MCF 10A (cell line): ENCODE results near the gene UBR4. TPM values are rescaled to one million over a fixed set of nuclear protein-coding genes. Genes with fewer than 3 reads are reported as not detected.

Source experiments
- BruUV-seq: library from RNA; stranded (reverse); fragments of 400-500 nt; replicated peaks from 2 replicates; lab custom pipeline; 2021; lab: Mats Ljungman, UMichigan
- CTCF ChIA-PET: fragments of 300-600 bp; sonication (Branson Sonifier 250); formaldehyde crosslinking; extraction: SDS; loops from one replicate; lab custom pipeline; 2021; ENCODE audit warnings: antibody characterized with exemption, inconsistent platforms; lab: Yijun Ruan, JAX
- POLR2A ChIA-PET: fragments of 300-600, 350-650 bp; sonication (Branson Sonifier 250); formaldehyde crosslinking; extraction: SDS; loops from one replicate; lab custom pipeline; 2020; ENCODE audit warnings: antibody characterized with exemption, inconsistent platforms; lab: Yijun Ruan, JAX
- DNase-seq: peaks from one replicate; pipeline ENCODE4 v3.0.0-alpha.2; 2018; ENCODE audit not compliant: unreplicated experiment
- H3K27ac Mint-ChIP-seq: one replicate; pipeline ENCODE4 v1.8.0; 2022; ENCODE audit warnings: mild to moderate bottlenecking, low read depth, mixed read lengths; ENCODE audit not compliant: unreplicated experiment
- H3K27me3 Mint-ChIP-seq: one replicate; pipeline ENCODE4 v1.8.0; 2022; ENCODE audit warnings: mixed read lengths; ENCODE audit not compliant: insufficient read depth, unreplicated experiment
- H3K36me3 Mint-ChIP-seq: one replicate; pipeline ENCODE4 v1.8.0; 2022; ENCODE audit warnings: mild to moderate bottlenecking, moderate library complexity, mixed read lengths; ENCODE audit not compliant: insufficient read depth, unreplicated experiment
- H3K4me1 Mint-ChIP-seq: one replicate; pipeline ENCODE4 v1.8.0; 2022; ENCODE audit warnings: mixed read lengths; ENCODE audit not compliant: insufficient read depth, unreplicated experiment
- H3K4me3 Mint-ChIP-seq: one replicate; pipeline ENCODE4 v1.8.0; 2022; ENCODE audit warnings: mild to moderate bottlenecking, moderate library complexity, mixed read lengths; ENCODE audit not compliant: unreplicated experiment
- H3K9me3 Mint-ChIP-seq: one replicate; pipeline ENCODE4 v1.8.0; 2022; ENCODE audit warnings: mixed read lengths; ENCODE audit not compliant: unreplicated experiment
- intact Hi-C: fragments of 100-400 bp; cut with micrococcal nuclease; formaldehyde crosslinking; loops from 2 replicates; pipeline ENCODE4 v1.14.1; 2022
- total RNA-seq: library from RNA; stranded (reverse); gene quantifications from 2 replicates; pipeline ENCODE4 v1.2.3, GENCODE V29; 2022
- TF ChIP-seq, protein P1 (sequence below): fragments of 200-600 bp; IDR thresholded peaks from one replicate; pipeline ENCODE4 v1.8.0; 2022; ENCODE audit warnings: antibody characterized with exemption, mild to moderate bottlenecking; ENCODE audit not compliant: unreplicated experiment

Gene UBR4
- total RNA-seq, 1 experiment from 2014 or later, result 154 TPM

- BruUV-seq, result no TSS peak
- intact Hi-C loops, result no loop called here
- Mint-ChIP-seq H3K36me3 (peaks cover 87% of the 10 kb centered on the region), H3K27ac (no peak overlapping the region), H3K4me3 (no peak overlapping the region), H3K4me1 (peaks cover 33% of the 10 kb centered on the region), H3K9me3 (no peaks in the 10 kb centered on the region), H3K27me3 (no peaks in the 10 kb centered on the region)
- ChIA-PET POLR2A (interaction anchor here (1.1 kb wide), 2 partner anchors 118 to 177 kb away, joined by 3 read pairs; no protein-coding TSS in a partner anchor), CTCF (interaction anchor here (0.7 to 1.7 kb wide), 3 partner anchors 16 to 167 kb away, joined by 3 to 5 read pairs (median 4); no protein-coding TSS in a partner anchor)
- TF ChIP-seq, protein P1, sequence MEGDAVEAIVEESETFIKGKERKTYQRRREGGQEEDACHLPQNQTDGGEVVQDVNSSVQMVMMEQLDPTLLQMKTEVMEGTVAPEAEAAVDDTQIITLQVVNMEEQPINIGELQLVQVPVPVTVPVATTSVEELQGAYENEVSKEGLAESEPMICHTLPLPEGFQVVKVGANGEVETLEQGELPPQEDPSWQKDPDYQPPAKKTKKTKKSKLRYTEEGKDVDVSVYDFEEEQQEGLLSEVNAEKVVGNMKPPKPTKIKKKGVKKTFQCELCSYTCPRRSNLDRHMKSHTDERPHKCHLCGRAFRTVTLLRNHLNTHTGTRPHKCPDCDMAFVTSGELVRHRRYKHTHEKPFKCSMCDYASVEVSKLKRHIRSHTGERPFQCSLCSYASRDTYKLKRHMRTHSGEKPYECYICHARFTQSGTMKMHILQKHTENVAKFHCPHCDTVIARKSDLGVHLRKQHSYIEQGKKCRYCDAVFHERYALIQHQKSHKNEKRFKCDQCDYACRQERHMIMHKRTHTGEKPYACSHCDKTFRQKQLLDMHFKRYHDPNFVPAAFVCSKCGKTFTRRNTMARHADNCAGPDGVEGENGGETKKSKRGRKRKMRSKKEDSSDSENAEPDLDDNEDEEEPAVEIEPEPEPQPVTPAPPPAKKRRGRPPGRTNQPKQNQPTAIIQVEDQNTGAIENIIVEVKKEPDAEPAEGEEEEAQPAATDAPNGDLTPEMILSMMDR, result no peak
- no peak for DNase-seq
These were observed 130.3 kb downstream of the UBR4 start for GRCh38 chr1:19079541-19080472.

GRCh38 chr1:19078536-19078935 is 131.5 kb downstream of the UBR4 start:
- Mint-ChIP-seq H3K4me3 (no peak overlapping the region), H3K4me1 (peaks cover 41% of the 10 kb centered on the region), H3K27ac (no peak overlapping the region), H3K27me3 (no peaks in the 10 kb centered on the region), H3K9me3 (no peaks in the 10 kb centered on the region), H3K36me3 (peaks cover 82% of the 10 kb centered on the region)
- BruUV-seq, result no TSS peak
- TF ChIP-seq, protein P1, result no peak
- ChIA-PET CTCF (interaction anchor here (0.6 to 1.3 kb wide), 5 partner anchors 17 to 171 kb away, joined by 3 to 4 read pairs (median 3); no protein-coding TSS in a partner anchor), POLR2A (no interaction called here)
- DNase-seq, result no peak
- intact Hi-C loops, result no loop called here

GRCh38 chr1:19076841-19077616 is 133.0 kb downstream of the UBR4 start:
- H3K27ac Mint-ChIP-seq, result peak overlapping the region; percentile 46
- H3K36me3 Mint-ChIP-seq, result peaks cover 86% of the 10 kb centered on the region
- H3K27me3 Mint-ChIP-seq, result no peaks in the 10 kb centered on the region

More at GRCh38 chr1:19076841-19077616, 133.0 kb downstream of the UBR4 start:
- TF ChIP-seq, protein P1, result no peak
- DNase-seq, result no peak
- intact Hi-C loops, result no loop called here
- no peaks in the 10 kb centered on the region for H3K9me3 Mint-ChIP-seq
- peaks cover 34% of the 10 kb centered on the region for H3K4me1 Mint-ChIP-seq
- ChIA-PET POLR2A (interaction anchor here (2.6 to 5.1 kb wide), 3 partner anchors 11 to 175 kb away, joined by 8 to 74 read pairs (median 26); partner anchors contain the start of genes ALDH4A1 and IFFO2), CTCF (interaction anchor here (2.8 kb wide), 1 partner anchor 171 kb away, joined by 24 read pairs; no protein-coding TSS in a partner anchor)
- H3K4me3 Mint-ChIP-seq, result no peak overlapping the region
- no TSS peak for BruUV-seq
